GM21529 (cell line): ENCODE results near the gene CELF1.
"Not testable (repeated sequence)": the region's sequence is repeated elsewhere in the genome, so short reads cannot be mapped to it uniquely, and the experiment has no call there.

Experiments
- ATAC-seq: cut with Tn5 transposase; IDR thresholded peaks from one replicate; pipeline ENCODE4 v1.9.1; 2021; ENCODE audit not compliant: unreplicated experiment

Gene CELF1

DNA sequence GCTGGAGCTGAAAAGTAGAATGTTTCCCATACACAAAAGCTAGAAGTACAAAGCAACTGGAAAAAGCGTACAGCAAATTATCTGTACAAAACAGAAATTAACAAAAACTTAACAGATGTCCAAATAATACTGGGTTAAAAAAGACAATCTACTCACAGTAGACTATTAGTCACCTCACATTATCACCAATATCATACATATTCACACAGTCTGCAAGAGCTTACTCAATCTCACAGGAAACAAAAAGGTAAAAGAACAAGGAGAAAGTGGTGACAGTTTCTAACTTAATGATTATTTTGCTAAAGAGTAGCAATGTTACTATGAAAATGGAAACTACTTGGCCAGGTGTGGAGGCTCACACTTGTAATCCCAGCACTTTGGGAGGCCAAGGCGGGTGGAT lies 11.9 kb downstream of the CELF1 start:
- no peak for ATAC-seq

DNA sequence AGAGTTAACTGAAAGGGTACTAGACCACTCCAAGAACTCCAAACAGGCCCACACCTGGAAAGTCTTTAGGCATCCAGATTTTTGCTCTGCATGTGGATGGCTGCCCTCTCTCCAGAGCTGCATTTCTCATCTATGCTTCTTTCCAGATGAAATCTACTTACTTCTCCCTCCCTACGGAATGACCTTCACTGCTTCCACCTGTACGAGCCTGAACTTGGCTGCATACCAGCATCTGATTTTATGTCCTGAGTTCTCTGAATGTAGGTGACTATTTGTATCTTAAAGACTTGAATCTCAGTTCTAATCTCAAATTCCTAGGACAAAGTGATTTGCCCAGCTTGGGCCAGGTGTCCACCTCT lies 13.3 kb downstream of the CELF1 start:
- ATAC-seq, result no peak

DNA sequence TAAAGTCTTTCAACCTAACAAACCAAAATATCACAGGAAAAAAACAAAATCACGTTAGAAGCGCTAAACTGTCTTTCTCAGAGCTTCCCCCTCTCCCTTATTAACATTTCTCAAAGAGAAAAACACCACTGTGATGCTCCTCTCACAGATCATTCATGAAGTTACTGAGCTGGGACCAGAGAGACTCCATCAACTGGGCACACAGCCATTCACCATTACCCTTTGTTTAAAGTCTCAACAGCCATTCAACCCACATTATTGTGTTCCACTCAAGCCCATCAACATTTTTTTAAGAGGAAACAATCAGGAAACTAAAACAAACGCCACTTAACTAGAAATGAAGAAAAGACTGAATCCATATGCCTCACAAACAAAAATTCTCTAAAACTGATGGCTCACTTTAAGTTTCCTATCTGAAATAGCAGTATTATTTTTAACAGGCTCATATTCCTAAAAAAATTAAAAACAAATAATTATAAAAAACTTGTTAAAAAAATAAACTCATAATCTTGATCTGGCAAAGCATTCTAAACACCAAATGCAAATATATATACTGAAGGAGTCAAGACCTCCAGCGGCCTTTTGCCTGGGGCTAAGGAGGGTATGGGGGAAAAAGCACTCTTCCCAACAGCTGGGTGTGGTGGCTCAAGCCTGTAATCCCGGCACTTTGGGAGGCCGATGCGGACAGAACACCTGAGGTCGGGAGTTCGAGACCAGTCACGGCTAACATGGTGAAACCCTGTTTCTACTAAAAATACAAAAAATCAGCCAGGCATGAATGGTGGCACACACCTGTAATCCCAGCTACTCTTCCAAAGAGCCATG lies 14.0 kb downstream of the CELF1 start:
- no peak for ATAC-seq

DNA sequence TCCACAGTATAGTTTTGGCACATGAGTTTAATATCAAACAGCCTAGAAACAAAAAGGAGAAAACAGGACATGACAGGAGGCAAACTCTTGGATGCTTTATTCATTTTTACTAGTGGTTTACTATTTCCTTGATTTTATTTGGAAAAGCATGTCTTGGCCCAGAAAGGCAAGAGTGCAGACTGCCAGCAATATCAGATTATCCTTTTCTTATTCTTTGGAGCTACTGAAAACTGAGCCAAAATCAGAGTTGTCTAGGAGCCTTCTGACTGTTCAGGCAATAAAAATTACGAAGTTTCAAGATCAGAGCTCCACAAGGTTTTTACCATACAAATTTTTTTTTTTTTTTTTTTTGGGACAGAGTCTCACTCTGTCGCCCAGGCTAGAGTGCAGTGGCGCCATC lies 16.0 kb downstream of the CELF1 start:
- no peak for ATAC-seq

DNA sequence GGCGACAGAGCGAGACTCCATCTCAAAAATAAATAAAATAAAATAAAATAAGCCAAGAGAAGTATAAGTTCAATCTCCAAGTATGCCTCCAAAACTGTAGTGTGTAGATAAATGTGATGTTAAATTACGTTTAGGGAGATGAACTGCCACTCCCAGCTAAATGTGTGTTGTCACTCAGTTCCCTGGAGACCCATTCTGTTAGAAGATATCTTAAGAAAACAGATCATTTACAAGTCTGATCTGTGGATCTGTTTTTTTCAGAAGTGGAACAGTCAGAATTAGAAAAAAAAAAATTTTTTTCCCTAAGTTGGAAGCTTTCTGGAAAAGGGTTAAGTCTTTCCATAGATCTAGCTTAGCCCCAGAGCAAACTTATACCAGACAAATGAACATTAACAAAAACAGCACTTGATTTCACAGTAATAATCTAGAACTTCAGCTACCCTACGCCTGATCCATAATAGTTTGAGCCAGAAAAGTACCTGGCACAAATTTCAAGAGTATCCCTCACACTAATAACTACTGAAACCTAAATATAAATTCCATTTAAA lies 18.2 kb downstream of the CELF1 start:
- ATAC-seq, result no peak

DNA sequence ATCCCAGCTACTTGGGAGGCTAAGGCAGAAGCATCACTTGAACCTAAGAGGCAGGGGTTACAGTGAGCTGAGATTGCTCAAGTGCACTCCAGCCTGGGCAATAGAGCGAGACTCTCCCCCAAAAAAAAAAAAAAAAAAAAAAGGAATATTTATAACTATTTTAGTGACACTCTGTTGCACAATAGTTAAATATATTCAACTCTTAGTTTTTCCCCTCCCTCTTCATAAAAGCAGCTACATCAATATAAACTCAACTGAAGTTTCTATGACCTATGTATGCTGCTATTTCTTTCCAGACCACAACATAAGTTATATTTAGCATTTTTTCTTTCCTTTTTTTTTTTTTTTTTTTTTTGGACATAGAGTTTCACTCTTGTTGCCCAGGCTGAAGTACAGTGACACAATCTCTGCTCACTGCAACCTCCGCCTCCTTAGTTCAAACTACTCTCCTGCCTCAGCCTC lies 19.2 kb downstream of the CELF1 start:
- ATAC-seq, result no peak

DNA sequence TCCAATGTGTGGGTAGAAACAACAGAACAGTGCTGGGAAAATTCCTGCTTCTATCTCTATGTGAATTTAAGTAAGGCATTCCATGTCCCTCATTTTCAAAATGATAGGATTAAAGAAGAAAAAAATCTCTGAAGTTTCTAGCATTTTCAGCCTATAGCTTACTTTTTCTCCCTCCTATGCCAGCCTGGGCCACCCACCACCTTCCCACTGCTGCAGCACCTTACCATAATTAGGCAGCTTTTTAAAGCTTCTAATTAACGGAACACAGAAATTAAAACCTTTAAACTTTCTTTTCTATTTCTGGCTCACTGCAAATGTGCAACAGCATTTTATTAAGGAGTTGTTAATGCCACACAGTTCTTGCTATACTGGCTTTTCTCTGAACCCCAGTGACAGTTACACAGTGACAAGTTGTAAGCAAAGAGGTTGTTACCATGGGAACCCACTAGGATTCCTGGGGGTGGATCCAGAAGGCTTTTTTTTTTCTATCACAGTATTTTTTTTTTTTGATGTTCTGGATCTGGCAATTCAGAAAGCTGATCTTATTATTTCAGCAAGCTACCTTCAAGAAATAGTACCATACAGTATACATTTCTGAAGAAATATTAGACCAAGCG lies 20.2 kb downstream of the CELF1 start:
- ATAC-seq, result no peak

DNA sequence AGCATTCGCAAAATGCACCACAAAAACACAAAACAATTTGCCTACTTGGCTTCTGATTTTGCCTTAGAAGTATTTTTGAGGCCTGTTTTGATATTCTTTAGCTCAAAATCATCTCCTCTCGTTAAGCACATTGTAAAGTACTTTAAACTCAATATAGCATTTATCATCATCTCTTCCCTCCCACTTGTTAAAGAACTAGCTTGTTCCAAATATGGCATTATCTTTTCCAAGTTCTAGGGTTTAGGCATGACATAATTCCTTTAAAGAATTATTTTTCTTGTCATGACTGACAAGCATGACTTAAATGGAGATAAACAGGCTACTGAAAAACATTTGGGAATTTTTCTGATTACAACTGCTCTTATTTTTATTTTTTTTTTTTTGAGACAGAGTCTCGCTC lies 21.3 kb downstream of the CELF1 start:
- no peak for ATAC-seq

DNA sequence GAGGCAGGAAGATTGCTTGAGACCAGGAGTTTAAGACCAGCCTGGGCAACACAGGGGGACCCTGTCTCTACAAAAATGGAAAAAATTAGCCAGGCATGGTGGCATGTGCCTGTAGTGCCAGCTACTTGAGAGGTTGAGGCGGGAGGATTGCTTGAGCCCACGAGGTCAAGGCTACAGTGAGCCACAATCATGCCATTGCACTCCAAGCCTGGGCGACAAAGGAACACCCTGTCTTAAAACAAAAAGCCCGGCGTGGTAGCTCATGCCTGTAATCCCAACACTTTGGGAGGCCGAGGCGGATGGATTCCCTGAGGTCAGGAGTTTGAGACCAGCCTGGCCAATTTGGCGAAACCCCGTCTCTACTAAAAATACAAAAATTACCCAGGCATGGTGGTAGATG lies 22.2 kb downstream of the CELF1 start:
- not testable (repeated sequence) for ATAC-seq

DNA sequence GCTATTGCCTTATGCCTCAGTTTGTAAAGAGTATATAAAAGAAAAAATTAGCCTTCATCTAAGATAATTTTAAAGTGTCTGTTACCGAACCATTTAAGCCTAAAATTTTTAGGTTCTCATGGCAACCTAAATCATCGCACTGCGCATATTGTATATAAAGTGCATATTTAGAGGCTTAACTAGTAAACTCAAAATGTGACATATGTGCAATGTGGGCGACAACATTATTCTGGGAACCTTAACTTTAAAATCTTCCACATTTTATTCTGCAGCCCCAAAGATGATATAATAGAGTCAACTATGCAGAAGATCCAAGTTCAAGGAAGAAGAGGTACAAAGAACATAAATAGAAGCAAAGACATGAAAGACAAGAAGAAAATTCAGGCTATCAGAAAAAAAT lies 23.0 kb downstream of the CELF1 start:
- ATAC-seq, result no peak

DNA sequence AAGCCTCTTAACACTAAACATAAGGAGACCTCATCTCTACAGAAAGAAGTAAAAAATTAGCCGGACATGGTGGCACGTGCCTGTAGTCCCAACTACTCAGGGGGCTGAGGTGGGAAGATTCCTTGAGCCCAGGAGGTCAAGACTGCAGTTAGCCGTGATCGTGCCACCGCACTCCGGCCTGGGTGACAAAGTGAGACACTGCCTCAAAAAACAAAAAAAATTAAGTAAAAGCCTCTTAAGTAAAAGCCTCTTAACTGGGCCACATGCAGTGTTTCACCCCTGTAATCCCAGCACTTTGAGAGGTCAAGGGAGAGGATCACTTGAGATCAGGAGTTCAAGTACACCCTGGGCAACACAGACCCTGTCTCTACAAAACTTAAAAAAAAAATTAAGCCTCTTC lies 25.7 kb downstream of the CELF1 start:
- ATAC-seq, result no peak

DNA sequence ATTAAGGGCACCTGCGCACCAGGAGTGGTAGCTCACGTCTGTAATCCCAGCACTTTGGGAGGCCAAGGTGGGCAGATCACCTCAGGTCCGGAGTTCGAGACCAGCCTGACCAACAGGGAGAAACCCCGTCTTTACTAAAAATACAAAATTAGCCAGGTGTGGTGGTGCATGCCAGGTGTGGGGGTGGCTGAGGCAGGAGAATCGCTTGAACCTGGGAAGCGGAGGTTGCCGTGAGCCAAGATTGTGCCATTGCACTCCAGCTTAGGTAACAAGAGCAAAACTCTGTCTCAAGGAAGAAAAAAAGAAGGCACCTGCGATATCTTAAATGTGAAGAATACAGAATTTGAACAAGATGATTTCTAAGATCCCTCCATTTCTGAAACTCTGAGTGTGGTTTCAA lies 26.9 kb downstream of the CELF1 start:
- ATAC-seq, result not testable (repeated sequence)

DNA sequence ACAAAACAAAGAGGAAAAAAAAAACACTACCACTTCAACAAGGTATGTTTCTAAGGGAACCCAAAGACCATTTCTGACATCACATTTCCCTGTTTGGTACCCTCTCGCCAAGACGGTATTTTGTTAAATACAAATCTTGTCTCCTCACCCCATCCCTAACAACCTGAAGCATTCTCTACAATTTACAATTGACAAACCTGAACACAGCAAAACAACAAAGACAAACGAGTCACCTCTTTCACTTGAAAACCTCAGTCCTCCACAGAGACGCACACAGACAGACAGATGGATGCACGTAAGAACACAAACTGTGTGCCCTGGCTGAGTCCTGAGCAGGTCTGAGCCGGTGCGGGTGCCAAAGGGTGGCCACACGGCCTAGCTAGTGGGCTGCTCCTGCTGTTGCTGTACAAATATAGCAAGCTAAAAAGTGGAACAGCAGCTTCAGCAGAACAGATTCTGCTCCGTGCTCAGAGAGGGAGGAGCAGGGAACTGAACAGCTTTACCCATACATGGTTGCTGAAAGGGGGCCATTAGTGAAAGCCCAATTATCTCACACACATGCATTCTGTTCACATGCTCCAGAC lies 28.5 kb downstream of the CELF1 start:
- no peak for ATAC-seq

DNA sequence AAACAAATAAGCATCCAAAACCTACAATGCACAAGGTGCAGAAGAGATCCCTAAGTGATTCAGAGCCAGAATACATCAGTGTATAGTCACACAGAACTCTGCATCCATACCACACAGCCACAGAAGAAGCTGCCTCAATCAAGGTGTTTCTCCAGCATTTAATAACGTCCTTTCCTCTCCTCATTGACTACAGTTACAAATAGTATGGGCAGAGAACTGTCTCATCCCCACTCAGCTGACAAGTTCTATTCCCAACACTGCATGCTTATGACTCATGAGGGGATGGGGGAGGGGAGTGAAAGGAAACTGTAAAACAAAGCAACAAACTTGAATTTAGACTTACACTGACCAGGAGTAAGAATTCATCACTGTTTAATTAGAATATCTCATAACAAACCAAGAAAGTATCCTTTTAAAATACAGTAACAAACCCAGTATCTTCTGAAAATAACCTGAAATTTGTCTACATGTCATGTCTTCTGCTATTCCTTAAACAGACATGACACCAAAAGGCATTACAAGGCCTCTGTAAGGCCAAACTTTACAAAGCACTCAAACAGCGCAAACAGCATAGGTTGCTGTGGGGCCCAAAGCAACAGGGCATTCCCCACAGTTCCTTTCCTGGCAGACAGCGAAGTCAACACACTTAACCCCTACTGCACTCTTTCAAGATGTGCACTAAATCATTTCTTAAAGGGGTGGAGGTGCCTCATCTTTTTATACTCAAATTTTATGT lies 29.3 kb downstream of the CELF1 start:
- peak; percentile 49 for ATAC-seq

DNA sequence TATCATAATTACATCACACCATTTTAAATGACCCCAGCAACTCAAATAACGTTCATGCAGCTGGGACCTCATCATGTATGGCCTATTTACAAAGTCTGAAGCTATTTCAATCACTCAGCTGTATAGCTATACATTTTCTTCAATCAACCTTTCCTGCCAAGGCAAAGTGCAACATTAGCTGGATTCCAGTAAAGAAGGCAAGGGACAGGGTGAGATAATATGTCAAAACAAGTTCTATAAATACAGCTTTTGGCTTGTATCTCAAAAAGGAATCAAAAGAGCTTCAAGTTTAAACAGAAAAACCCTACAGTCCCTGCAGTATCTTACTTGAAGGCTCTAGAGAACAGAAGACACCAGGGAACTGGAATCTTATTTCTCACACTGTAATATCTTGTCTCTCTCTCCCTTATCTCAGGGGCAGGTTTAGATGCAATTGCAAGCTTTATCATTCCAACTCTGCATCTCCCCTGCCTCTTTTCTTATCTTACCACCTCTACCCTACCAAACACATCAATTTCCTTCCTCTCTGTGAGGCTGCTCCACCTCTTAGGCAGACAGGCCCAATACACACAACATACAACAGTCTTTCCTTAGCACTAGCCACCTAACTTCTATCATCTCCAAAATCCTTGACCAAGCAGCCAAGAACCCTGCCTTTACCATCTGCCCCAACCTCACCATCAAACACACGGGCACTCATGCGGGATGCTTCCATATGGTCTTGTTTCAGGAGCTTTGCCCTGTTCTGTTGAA lies 34.5 kb downstream of the CELF1 start:
- ATAC-seq, result no peak

DNA sequence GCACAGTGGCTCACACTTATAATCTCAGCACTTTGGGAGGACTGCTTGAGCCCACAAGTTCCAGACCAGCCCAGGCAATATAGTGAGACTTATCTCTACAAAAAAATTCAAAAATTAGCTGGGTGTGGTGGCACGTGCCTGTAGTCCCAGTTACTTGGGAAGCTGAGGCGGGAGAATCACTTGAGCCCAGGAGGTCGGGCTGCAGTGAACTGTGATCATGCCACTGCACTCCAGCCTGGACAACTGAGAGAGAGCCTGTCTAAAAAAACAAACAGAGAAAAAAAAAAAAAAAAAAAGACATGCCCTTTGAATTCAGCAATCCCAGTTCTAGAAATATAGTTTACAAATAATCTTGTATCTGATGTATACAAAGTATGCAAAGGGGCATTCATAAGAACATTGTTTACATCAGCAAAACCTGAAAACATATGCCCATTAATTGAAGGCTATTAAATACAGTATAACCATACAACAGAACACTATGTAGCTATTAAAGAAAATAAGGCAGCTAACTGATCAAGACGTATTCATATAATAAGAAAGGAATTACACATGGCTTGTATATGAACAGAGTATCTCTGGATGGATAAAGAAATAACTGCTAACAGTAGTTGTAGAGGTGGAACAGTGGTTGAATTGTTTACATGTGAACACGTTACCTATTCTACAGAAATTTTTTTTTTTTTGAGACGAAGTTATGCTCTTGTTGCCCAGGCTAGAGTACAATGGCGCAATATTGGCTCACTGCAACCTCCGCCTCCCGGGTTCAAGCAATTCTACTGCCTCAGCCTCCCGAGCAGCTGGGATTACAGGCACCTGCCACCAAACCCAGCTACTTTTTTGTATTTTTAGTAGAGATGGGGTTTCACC lies 35.7 kb downstream of the CELF1 start:
- ATAC-seq, result no peak

DNA sequence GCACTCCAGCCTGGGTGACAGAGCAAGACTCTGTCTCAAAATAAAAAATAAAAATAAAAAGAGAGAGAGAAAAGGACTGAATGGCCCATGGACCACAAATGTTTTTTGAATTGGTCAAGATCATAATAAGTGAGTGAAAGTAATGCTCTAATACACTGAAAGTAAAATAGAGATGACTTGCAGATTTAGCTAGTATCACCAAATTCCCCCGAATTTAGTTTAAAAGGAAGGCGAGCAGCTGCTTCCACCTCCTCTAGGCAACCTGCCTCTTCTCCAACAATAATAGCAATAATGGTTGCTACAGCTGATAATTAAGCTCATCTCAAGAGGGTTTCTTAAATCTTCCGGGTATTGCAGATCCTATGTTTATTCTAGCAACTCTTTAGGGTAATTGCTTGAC lies 36.8 kb downstream of the CELF1 start:
- no peak for ATAC-seq

DNA sequence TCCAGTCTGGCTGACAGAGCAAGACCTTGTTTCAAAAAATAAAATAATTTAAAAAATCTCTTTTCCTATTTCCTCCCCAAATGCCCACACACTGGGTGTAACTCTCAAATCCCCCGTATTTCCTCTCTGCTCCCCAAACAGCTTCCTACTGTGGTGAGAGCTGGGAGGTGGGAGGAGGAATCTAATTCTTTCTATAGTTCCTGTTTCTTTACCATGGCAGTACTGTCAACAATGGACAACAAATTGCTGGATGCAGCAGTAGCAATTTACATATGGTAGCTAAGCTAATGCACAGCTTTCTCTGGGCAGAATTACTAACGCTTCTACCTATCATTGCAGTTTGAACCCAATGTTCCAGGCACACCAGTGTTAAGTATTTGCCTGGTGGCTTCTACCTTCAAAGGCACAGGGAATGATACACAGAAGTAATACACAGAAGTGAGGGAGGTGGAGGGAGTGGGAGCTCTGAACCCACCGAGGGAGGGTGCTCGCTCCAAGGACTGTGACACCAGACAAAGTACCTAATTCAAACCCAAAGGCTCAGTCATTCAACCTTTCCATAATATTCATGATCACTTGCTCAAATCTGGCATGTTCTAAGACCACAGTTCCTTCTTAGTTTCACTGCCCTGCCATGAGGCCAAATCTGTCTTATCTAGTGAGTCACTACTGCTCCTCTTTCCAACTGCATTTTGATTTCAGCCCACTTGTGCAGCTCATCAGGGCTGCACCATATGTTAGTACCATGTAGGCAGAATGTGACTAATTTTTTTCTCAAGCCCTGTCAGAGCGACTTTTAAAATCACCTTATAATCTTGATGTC lies 37.9 kb downstream of the CELF1 start:
- peak; percentile 43 for ATAC-seq

DNA sequence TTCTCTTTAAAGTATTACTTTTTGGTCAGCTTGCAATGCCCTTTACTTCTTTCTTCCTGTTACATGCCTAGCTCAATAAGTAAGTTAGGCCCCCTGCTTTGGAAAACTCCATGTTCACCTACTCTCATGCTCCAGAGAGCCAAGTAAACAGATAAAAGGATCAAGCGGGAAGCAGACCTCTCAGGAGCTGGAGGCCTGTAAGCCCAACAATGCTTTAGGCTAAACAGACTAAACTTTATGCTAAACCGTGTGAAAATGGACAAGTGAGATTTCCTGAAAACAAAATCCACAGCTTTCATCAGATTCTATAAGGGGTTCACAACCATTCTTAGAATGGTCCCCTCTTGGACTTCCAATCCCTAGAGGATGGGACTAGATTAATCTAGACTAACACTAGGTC lies 40.2 kb downstream of the CELF1 start:
- ATAC-seq, result no peak
